H9 (cell line): ENCODE results near the gene WDR55. TPM values are rescaled to one million over a fixed set of nuclear protein-coding genes. Genes with fewer than 3 reads are reported as not detected.
"Not testable (repeated sequence)": the region's sequence is repeated elsewhere in the genome, so short reads cannot be mapped to it uniquely, and the experiment has no call there.

Source experiments
- DNase-seq: peaks from one replicate; pipeline ENCODE4 v3.0.0-alpha.2; 2017
- H2AFZ ChIP-seq: one replicate; pipeline ENCODE4 v1.6.1; 2013; ENCODE audit warnings: mild to moderate bottlenecking, low read length, control low read depth, moderate library complexity
- H2AK5ac ChIP-seq: 2 replicates; pipeline ENCODE4 v1.6.1; 2013; ENCODE audit warnings: low read length, control low read depth, mixed read lengths; ENCODE audit not compliant: insufficient read length
- H2BK120ac ChIP-seq: one replicate; pipeline ENCODE4 v1.6.1; 2013; ENCODE audit warnings: low read depth, mild to moderate bottlenecking, low read length, control low read depth, inconsistent platforms; ENCODE audit not compliant: poor library complexity, severe bottlenecking
- H2BK12ac ChIP-seq: 2 replicates; pipeline ENCODE4 v1.6.1; 2013; ENCODE audit warnings: low read length, control low read depth, mixed read lengths, low read depth; ENCODE audit not compliant: insufficient read length
- H2BK15ac ChIP-seq: 2 replicates; pipeline ENCODE4 v1.6.1; 2013; ENCODE audit warnings: low read depth, low read length, control low read depth
- H2BK20ac ChIP-seq: one replicate; pipeline ENCODE4 v1.6.1; 2013; ENCODE audit warnings: low read depth, mild to moderate bottlenecking, low read length, control low read depth, inconsistent platforms; ENCODE audit not compliant: poor library complexity, severe bottlenecking
- H2BK5ac ChIP-seq: 2 replicates; pipeline ENCODE4 v1.6.1; 2013; ENCODE audit warnings: low read length, control low read depth, mixed read lengths; ENCODE audit not compliant: insufficient read length
- H3K14ac ChIP-seq: 2 replicates; pipeline ENCODE4 v1.6.1; 2013; ENCODE audit warnings: low read length, control low read depth; ENCODE audit not compliant: insufficient read depth
- H3K18ac ChIP-seq: 2 replicates; pipeline ENCODE4 v1.6.1; 2013; ENCODE audit warnings: low read depth, mild to moderate bottlenecking, mixed read lengths, low read length, control low read depth; ENCODE audit not compliant: insufficient read length
- H3K23ac ChIP-seq: 2 replicates; pipeline ENCODE4 v1.6.1; 2013; ENCODE audit warnings: low read length, control low read depth, mixed read lengths, low read depth; ENCODE audit not compliant: insufficient read length
- H3K23me2 ChIP-seq: 2 replicates; pipeline ENCODE4 v1.6.1; 2013; ENCODE audit warnings: low read depth, mild to moderate bottlenecking, mixed read lengths, low read length, control low read depth; ENCODE audit not compliant: insufficient read length, poor library complexity, severe bottlenecking
- H3K27ac ChIP-seq: 2 replicates; pipeline ENCODE4 v1.5.1; 2013; ENCODE audit warnings: low read length, control low read depth, mixed read lengths, low read depth; ENCODE audit not compliant: insufficient read length
- H3K27me3 ChIP-seq: 2 replicates; pipeline ENCODE4 v1.6.1; 2013; ENCODE audit warnings: low read length, control low read depth, inconsistent platforms; ENCODE audit not compliant: insufficient read depth
- H3K4ac ChIP-seq: 2 replicates; pipeline ENCODE4 v1.6.1; 2013; ENCODE audit warnings: low read depth, mild to moderate bottlenecking, control low read depth, inconsistent platforms, low read length, moderate library complexity
- H3K4me1 ChIP-seq: 2 replicates; pipeline ENCODE4 v1.6.1; 2013; ENCODE audit warnings: low read length, control low read depth, inconsistent platforms; ENCODE audit not compliant: insufficient read depth
- H3K4me2 ChIP-seq: 2 replicates; pipeline ENCODE4 v1.6.1; 2013; ENCODE audit warnings: low read length, control low read depth, mixed read lengths; ENCODE audit not compliant: insufficient read length, insufficient read depth
- H3K56ac ChIP-seq: 2 replicates; pipeline ENCODE4 v1.6.1; 2013; ENCODE audit warnings: low read depth, mild to moderate bottlenecking, mixed read lengths, low read length, control low read depth; ENCODE audit not compliant: insufficient read length
- H3K79me1 ChIP-seq: 2 replicates; pipeline ENCODE4 v1.6.1; 2013; ENCODE audit warnings: low read depth, mild to moderate bottlenecking, moderate library complexity, low read length, control low read depth, inconsistent platforms; ENCODE audit not compliant: insufficient read depth, poor library complexity, severe bottlenecking
- H3K79me2 ChIP-seq: 2 replicates; pipeline ENCODE4 v1.6.1; 2013; ENCODE audit warnings: low read length, control low read depth, inconsistent platforms; ENCODE audit not compliant: insufficient read depth
- H3K9ac ChIP-seq: 2 replicates; pipeline ENCODE4 v1.6.1; 2013; ENCODE audit warnings: low read length, control low read depth, mixed read lengths; ENCODE audit not compliant: insufficient read length; ENCODE audit errors: extremely low read depth
- H3K9me3 ChIP-seq: one replicate; pipeline ENCODE4 v1.6.1; 2013; ENCODE audit warnings: low read depth, low read length, inconsistent platforms; ENCODE audit not compliant: control insufficient read depth
- H3T11ph ChIP-seq: one replicate; pipeline ENCODE4 v1.6.1; 2013; ENCODE audit warnings: mild to moderate bottlenecking, low read length, control low read depth, inconsistent platforms
- H4K20me1 ChIP-seq: one replicate; pipeline ENCODE4 v1.6.1; 2013; ENCODE audit not compliant: control insufficient read depth, insufficient read length, insufficient read depth
- H4K5ac ChIP-seq: 2 replicates; pipeline ENCODE4 v1.6.1; 2013; ENCODE audit warnings: low read depth, mild to moderate bottlenecking, mixed read lengths, low read length, control low read depth; ENCODE audit not compliant: insufficient read length
- H4K8ac ChIP-seq: replicated peaks from 2 replicates; pipeline ENCODE4 v1.6.1; 2013; ENCODE audit warnings: low read length, control low read depth, mixed read lengths, low read depth; ENCODE audit not compliant: insufficient read length
- H4K91ac ChIP-seq: 2 replicates; pipeline ENCODE4 v1.6.1; 2013; ENCODE audit warnings: low read depth, mild to moderate bottlenecking, moderate library complexity, mixed read lengths, low read length, control low read depth; ENCODE audit not compliant: insufficient read length
- H3K27ac Mint-ChIP-seq, 3 experiments: 2 replicates in 2 of 3; 3 replicates in 1 of 3; pipeline ENCODE4 v1.8.0; 2020 to 2021; ENCODE audit warnings: mixed read lengths in 3 of 3, mild to moderate bottlenecking in 1 of 3, moderate library complexity in 1 of 3
- H3K27me3 Mint-ChIP-seq: 2 replicates; pipeline ENCODE4 v1.8.0; 2021; ENCODE audit warnings: low read depth, mild to moderate bottlenecking, moderate library complexity, mixed read lengths
- H3K36me3 Mint-ChIP-seq, 3 experiments: 2 replicates in 2 of 3; 3 replicates in 1 of 3; pipeline ENCODE4 v1.8.0; 2020 to 2021; ENCODE audit warnings: low read depth in 3 of 3, mixed read lengths in 3 of 3; ENCODE audit not compliant: insufficient read depth in 1 of 3
- H3K4me1 Mint-ChIP-seq, 2 experiments: 2 replicates each; pipeline ENCODE4 v1.8.0; 2020; ENCODE audit warnings: mixed read lengths in 2 of 2
- H3K4me3 Mint-ChIP-seq, 2 experiments: 2 replicates in 1 of 2; 3 replicates in 1 of 2; pipeline ENCODE4 v1.8.0; 2020 to 2021; ENCODE audit warnings: mild to moderate bottlenecking in 2 of 2, mixed read lengths in 2 of 2, moderate library complexity in 1 of 2
- H3K9me3 Mint-ChIP-seq, 2 experiments: 2 replicates in 1 of 2; 3 replicates in 1 of 2; pipeline ENCODE4 v1.8.0; 2020; ENCODE audit warnings: mild to moderate bottlenecking in 2 of 2, mixed read lengths in 2 of 2, moderate library complexity in 1 of 2
- WGBS: extraction: QIAGEN DNeasy Blood & Tissue Kit; methylation state at CpG from one replicate; pipeline ENCODE4 v1.1.7; 2013; ENCODE audit warnings: missing lambda C conversion rate, low lambda C conversion rate, mixed read lengths; ENCODE audit not compliant: insufficient read length; ENCODE audit errors: extremely low coverage; 5-methylcytosine and 5-hydroxymethylcytosine counted together
- total RNA-seq: library from RNA; stranded (reverse); gene quantifications from 2 replicates; pipeline ENCODE4 v1.2.1, GENCODE V29; 2021
- TF ChIP-seq, protein P1 (sequence below): fragments of 200-600 bp; sonication (generic); conservative IDR thresholded peaks from 3 replicates; pipeline ENCODE4 v1.8.0; 2021; ENCODE audit warnings: antibody characterized with exemption, mild to moderate bottlenecking

The WDR55 gene
- total RNA-seq, 1 experiment from 2014 or later: 24.7 TPM

DNA sequence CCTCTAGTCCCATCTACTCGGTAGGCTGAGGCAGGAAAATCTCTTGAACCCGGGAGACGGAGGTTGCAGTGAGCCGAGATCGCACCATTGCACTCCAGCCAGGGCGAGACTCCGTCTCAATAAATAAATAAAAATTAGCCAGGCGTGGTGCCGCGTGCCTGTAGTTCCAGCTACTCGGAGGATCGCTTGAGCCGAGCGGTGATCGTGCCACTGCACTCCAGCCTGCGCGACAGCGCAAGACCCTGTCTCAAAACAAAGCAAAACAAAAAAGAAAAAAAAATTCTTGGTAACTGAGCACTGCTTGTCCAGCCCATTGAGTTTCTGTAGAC is 710 bp upstream of the WDR55 start:
- Mint-ChIP-seq H3K4me1 (peaks cover 0 to 6% of the 10 kb centered on the region in 2 experiments; a peak in 2 of 4 replicates), H3K27me3 (no peaks in the 10 kb centered on the region), H3K36me3 (peaks cover 17 to 72% (median 61%) of the 10 kb centered on the region in 3 experiments; a peak in 6 of 7 replicates), H3K9me3 (no peaks in the 10 kb centered on the region), H3K27ac (peak overlapping the region in 1 of 3 experiments; percentile 93; a peak in 1 of 7 replicates), H3K4me3 (peak overlapping the region; percentile 97)
- Histone ChIP-seq H3K4me1 (no peaks in the 10 kb centered on the region), H2AFZ (no peak overlapping the region), H3K9me3 (no peaks in the 10 kb centered on the region), H4K8ac (no peak overlapping the region), H2BK20ac (no peak overlapping the region), H2BK12ac (no peak overlapping the region), H3K14ac (no peak overlapping the region), H4K20me1 (no peaks in the 10 kb centered on the region), H3K79me1 (peaks cover 4% of the 10 kb centered on the region), H2BK15ac (no peak overlapping the region), H3K56ac (no peak overlapping the region), H2BK120ac (no peak overlapping the region), H3K23me2 (peaks cover 5% of the 10 kb centered on the region), H3K4ac (no peak overlapping the region), H3K79me2 (no peaks in the 10 kb centered on the region), H3K27me3 (no peaks in the 10 kb centered on the region), H3K9ac (no peak overlapping the region), H3K4me2 (peak overlapping the region; percentile 93), H4K5ac (no peak overlapping the region), H2AK5ac (no peak overlapping the region), H4K91ac (no peak overlapping the region), H3K27ac (no peak overlapping the region), H2BK5ac (no peak overlapping the region), H3T11ph (no peak overlapping the region), H3K18ac (no peak overlapping the region), H3K23ac (no peak overlapping the region)
- TF ChIP-seq, protein P1, sequence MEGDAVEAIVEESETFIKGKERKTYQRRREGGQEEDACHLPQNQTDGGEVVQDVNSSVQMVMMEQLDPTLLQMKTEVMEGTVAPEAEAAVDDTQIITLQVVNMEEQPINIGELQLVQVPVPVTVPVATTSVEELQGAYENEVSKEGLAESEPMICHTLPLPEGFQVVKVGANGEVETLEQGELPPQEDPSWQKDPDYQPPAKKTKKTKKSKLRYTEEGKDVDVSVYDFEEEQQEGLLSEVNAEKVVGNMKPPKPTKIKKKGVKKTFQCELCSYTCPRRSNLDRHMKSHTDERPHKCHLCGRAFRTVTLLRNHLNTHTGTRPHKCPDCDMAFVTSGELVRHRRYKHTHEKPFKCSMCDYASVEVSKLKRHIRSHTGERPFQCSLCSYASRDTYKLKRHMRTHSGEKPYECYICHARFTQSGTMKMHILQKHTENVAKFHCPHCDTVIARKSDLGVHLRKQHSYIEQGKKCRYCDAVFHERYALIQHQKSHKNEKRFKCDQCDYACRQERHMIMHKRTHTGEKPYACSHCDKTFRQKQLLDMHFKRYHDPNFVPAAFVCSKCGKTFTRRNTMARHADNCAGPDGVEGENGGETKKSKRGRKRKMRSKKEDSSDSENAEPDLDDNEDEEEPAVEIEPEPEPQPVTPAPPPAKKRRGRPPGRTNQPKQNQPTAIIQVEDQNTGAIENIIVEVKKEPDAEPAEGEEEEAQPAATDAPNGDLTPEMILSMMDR: no peak
- no CpG with 5 or more reads among the region's 18 CpGs for WGBS
- DNase-seq: no peak

DNA sequence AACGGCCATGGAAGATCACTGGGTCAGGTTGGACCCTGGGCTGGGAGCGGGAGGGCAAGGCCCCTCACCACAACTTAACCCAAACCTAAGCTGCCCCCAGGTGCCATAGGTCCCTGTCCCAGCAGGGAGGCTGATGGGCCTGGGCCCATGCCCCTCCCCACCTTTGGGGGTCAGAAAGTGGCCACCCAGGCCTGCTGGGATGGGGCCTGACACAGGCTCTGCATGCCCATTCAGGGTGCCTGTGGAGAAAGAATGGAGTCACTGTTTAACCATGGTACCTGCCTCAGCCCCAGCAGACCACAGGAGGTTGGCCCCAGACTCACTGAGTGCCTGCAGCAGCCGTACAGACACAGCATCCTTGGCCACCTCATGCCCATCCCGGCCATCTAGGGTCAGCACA is 6.3 kb downstream of the WDR55 start:
- H3K4me2 ChIP-seq, H3K18ac ChIP-seq, H2BK5ac ChIP-seq, H3K4me1 ChIP-seq, H3K9ac ChIP-seq, H2BK20ac ChIP-seq, H3K4ac ChIP-seq, H3K23ac ChIP-seq, H3K14ac ChIP-seq, H4K20me1 ChIP-seq, H3K27ac Mint-ChIP-seq, H2BK15ac ChIP-seq, H2AFZ ChIP-seq, DNase-seq, H3K56ac ChIP-seq, H3K79me2 ChIP-seq, H4K8ac ChIP-seq, H3K4me3 Mint-ChIP-seq, H3K27me3 ChIP-seq, H2BK120ac ChIP-seq, H2AK5ac ChIP-seq, H4K91ac ChIP-seq, H3K4me1 Mint-ChIP-seq, H3K27me3 Mint-ChIP-seq, H3K79me1 ChIP-seq, H3K23me2 ChIP-seq, H4K5ac ChIP-seq, H3T11ph ChIP-seq, H2BK12ac ChIP-seq, H3K9me3 Mint-ChIP-seq, H3K27ac ChIP-seq, H3K9me3 ChIP-seq: not testable (repeated sequence)
- peaks cover 24 to 79% (median 53%) of the 10 kb centered on the region in 3 experiments; a peak in 6 of 7 replicates for H3K36me3 Mint-ChIP-seq
- WGBS: no CpG with 5 or more reads among the region's 4 CpGs
